ENCODE data around the gene SAMD7.

SAMD7 gene

DNA sequence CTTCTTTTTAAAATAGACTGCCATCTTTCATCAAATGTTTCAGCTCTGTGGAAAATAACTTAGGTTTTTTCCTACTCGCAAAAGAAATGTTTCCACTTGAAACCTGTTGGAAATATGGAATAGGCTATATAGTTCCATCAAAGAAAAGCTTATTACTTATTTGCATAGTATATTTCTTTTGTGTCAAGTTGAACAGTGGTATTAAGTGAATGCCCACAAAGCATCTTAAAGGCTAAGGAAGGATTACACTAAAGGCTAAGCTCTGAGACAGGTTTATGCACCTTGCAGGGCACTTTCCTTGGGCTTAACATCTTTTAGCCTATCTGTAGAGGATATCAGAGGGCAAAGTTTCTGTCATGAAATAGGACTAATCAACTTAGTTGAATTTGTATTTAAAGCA lies at the start of gene SAMD7:
Gene SAMD7 (plus strand): TSS at position 301 of the 400 bp plus-strand sequence. CDS start 7,927 bp downstream, outside the sequence.
- no peak for DNase-seq

- DNase-seq = no peak
These were observed 49.5 kb upstream of the SAMD7 start for GRCh38 chr3:169861871-169862270.

- DNase-seq = peak; percentile 62
These were observed 47.9 kb upstream of the SAMD7 start for GRCh38 chr3:169863458-169863899.

DNA sequence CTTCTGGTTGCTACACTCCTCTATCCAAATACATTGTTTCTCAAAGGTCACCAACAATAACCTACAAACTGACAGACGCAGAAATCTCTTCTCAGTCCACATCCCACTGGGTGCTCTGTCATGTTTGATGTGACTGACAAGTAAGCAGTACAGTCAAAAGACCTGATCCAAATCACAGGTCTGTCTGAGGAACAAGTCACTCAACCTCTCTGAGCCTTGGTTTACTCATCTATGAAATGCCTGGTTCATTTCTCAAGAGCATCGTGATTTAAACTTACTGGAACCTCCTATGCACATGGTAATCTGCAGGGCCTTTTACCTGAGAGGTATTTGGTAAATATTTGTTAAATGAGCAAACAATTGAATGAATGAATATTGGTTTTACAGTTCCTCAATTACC lies 47.1 kb upstream of the SAMD7 start:
- no peak for DNase-seq

GRCh38 chr3:169865176-169865767 lies 46.1 kb upstream of the SAMD7 start:
- peak; percentile 32 for DNase-seq

DNA sequence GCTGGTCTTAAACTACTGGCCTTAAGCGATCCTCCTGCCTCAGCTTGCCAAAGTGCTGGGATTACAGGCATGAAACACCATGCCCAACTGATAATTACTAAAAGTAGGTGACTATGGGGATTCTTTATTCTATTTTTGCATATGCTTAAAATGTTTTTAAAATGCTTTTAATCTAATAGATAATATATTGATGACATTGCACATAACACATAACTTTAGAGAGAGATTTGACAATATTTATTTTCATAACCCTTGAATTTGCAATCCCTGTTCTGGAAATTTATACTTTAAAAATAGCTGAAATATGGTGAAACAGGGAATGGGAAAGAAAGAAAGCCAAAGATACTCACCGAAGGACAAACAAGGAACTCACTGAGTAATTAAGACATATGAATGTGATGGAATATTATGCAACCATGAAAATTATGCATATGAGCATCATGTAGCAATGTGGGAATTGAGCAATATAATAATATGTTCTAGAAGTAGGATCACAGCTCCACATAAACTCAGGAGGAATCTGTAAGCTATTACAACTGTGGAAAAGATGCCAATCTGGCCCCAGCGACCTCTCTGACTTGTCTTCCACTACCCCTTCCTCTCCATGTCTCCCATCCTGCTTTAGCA lies 43.7 kb upstream of the SAMD7 start:
- DNase-seq = no peak

DNA sequence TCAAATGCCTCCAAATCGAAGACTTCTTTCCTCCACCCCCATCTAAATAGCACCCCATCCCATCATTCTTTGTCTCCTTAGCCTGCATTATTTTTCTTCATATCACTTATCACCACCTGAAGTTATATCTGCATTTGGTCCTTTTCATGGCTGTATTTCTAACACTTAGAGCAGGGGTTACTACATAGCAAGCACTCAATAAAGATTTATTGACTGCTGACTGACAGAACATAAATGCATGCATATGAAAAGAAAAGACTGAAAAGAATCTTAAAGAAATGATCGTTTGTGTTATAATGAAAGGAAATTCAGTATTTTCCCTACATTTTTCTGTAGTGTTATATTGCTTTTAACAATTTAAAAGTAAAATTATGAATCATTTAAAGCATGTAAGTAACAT lies 43.0 kb upstream of the SAMD7 start:
- DNase-seq = no peak

- DNase-seq = no peak
These were observed 41.7 kb upstream of the SAMD7 start, which contains the start of gene LRRC31 for GRCh38 chr3:169869484-169870220. LRRC31 (minus strand) TSS chr3:169869935; CDS start chr3:169869807, 128 bp downstream.

DNA sequence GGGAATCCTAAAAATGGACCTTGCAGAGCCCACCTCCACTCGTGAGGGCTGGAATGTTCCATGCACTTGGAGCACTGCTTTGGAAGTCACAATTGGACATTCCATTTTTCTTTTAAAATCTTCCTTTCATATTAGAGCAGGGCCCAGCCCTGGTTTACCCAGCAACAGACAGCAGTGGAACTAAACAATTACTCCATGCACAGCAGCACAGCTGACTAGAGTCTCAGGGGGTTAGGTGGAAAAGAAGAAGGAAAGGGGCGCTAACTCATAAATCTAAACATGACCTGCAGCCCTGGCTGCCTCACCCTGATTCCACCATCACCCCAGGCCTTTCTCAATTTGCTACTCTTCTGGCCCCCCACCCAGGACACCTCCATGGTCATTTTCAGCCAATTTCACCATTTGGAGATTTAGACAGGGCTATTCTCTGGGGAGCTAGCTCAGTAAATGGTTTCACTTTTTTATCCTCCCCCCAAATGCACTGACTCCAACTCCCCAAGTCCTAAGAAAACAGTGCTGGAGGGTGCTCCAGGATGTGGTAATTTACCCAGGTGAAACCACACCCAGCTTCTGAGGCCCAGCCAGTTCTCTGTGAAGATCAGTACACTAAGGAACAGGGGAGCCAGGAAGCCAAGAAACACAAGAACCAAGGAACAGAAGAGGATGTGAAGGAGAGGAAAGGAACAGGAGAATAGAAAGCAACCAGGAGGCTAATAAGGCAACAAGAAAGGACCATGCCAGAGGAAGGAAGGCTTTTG lies 40.1 kb upstream of the SAMD7 start:
- no peak for DNase-seq

DNA sequence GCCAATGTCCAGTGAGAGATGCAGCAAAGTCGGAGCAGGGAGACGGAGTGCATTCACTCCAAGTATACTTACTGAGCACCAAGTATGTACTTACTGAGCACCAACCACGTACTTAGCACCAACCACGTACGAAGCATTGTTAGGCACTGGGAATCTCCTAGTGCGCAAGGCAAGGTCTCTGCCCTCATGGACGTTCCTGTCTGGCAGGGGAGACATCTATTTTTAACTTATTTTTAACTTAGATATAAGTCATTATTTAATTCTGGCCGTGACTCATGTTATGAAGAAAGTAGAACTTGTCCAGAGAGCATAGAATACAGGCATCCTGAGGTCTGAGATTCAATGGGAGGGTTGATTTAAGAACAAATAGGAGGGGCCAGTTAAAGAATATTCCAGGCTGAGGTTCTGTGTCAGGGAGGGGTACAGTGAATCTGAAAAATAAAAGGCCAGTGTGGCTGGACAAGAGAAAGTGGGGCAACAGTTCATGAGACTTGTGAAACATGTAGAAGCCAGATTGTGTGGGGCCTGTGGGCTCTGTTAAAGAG lies 32.3 kb upstream of the SAMD7 start:
- no peak for DNase-seq

- no peak for DNase-seq
These were observed 31.4 kb upstream of the SAMD7 start for GRCh38 chr3:169879845-169880575.

DNA sequence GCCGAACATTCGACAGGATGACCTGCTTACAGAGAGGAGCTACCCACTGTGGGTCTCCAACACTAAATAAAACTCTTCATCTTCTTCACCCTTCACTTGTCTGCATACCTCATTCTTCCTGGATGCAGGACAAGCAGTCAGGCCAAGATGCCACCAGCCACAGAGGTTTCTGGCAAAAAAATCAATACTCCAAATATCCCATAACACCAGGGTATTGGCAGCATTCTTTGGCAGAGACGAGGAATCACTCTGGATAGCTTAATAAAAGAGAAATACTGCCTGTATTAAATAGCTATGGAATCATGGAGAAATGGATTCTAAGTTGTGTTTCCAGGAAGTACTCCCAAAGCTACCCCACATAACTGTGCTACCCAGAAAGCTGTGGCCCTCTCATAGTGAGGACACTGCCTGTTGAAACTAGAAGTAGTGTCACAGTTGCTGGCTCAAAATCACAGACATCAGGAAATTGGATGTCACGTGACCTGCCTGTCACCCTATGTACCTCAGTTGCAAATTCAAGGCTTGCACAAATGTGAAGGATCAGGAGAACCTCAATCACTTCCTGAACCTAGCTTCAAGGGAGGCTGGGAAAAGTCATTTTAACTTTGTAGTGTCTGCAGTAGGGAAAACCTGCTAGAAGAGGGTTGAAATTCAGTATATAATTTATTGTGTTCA lies 30.7 kb upstream of the SAMD7 start:
- no peak for DNase-seq

DNA sequence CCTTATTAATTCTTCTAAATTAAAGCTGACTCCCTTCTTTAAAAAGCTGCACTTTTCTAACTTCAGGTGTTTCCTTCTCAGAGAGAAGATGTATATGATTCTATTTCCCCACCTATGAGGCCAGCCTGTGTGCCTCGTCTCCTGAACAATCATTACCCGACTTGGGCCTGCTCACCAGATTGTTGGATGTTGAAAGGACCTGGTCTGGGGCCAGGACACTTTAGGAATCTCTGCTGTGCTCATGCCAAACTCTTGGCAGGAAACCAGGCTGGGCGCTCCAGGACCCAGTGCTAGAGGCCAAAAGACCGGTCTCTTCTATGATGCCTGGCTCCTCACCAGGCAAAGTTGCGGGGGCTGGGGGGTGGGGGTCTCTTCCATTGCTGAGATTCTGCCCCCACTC lies 24.7 kb upstream of the SAMD7 start:
- no peak for DNase-seq

DNA sequence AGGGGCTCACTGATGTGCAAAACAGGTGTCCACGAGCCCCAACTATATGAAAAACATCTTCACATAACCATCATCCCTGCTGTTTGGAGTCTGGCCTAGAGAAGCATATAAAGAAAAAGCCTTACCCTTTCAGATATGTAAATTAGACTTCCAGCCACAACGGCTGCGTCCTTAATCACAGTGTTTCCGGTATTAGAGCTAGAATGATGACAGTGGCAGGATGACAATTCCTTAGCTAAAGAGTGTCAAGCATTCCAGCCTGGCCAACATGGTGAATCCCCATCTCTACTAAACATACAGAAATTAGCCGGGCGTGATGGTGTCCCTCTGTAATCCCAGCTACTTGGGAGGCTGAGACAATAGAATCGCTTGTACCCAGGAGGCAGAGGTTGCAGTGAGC lies 19.5 kb upstream of the SAMD7 start:
- no peak for DNase-seq

DNA sequence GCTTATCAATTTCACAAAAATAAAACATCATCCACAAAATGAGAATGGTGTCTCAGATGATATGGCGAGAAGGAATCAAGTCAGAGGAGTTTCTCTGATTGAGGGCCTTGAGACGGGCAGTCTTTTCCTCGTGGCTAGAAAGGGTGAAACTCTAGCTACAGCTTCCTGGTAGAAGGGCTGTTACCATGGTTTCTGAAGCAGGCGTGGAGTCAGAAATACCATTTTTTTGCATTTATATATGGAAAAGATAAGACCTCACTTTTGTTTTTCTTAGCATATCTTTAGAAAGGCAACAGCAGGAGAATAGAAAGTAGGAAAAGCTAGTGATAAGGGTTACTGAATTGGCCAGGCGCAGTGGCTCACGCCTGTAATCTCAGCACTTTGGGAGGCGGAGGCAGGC lies 17.3 kb upstream of the SAMD7 start:
- DNase-seq = no peak

DNA sequence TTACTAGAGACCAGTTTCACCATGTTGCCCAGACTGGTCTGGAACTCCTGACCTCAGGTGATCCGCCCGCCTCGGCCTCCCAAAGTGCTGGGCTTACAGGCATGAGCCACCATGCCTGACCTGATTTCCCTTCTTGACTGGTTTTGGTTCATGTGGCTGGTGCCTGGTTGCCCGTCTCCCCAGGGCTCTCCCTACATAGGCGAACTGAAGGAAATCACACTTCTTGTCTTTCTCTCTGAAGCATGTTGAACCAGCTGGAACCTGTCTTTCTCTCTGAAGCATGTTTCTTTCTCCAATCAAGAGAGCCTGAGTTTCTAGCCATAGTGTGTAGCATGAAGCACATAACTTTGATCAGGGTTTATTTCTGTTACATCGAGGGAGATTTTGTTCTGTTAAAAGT lies 16.3 kb upstream of the SAMD7 start:
- no peak for DNase-seq

- DNase-seq = no peak
These were observed 14.1 kb upstream of the SAMD7 start for GRCh38 chr3:169897284-169897683.

GRCh38 chr3:169901453-169901852 lies 9.9 kb upstream of the SAMD7 start:
- DNase-seq = no peak

DNA sequence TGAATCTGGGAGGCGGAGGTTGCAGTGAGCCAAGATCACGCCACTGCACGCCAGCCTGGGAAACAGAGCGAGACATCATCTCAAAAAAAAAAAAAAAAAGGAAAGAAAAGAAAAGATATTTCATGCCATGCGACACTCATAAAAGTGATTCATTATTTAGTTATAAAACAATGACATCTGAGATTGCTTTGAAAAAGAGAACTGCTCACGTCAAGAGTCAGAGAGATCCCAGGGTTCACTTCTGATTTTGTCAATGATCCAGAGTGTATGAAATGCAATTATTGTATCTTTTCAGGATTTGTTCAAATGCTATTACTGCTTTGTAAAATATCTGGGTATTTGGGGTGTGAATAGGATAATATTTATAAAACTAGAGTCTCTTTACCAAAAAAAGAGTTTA lies 6.0 kb upstream of the SAMD7 start:
- DNase-seq = no peak

DNA sequence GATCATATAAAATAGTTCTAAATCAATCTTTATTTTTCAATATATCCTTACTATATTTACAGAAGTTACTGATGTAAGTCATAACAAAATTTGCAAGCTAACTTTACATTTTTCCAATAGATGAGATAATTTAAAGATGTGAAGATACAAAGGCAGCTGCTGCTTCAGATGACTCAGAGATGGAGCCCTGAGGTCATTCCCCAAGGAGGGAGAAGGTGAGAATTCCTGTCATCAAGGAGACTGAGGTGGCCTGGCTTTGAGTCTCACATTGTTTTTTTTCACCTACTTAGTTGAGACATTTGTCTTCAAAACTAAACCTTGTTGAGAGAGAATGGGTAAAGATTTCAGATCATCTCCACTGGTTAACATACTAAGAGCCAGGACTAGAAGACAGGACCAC lies 3.9 kb upstream of the SAMD7 start:
- DNase-seq = no peak

GRCh38 chr3:169907944-169908343 lies 3.4 kb upstream of the SAMD7 start:
- no peak for DNase-seq

- no peak for DNase-seq
These were observed 2.0 kb downstream of the SAMD7 start for GRCh38 chr3:169913323-169913722.
